Myocyte (in vitro differentiated cells): ENCODE measurements around the gene C17orf107. TPM values are rescaled to one million over a fixed set of nuclear protein-coding genes. Genes with fewer than 3 reads are reported as not detected.

ENCODE experiments used
- DNase-seq: peaks from one replicate; pipeline ENCODE4 v3.0.0-alpha.2; 2012; ENCODE audit warnings: low read depth
- total RNA-seq: library from RNA; depleted of rRNA; stranded (reverse); fragments of >200 nt; gene quantifications from 2 replicates; pipeline ENCODE4 v1.2.3, GENCODE V29; 2014

C17orf107 gene
- total RNA-seq, 1 donor from 2014 or later, result 0.94 TPM

DNA sequence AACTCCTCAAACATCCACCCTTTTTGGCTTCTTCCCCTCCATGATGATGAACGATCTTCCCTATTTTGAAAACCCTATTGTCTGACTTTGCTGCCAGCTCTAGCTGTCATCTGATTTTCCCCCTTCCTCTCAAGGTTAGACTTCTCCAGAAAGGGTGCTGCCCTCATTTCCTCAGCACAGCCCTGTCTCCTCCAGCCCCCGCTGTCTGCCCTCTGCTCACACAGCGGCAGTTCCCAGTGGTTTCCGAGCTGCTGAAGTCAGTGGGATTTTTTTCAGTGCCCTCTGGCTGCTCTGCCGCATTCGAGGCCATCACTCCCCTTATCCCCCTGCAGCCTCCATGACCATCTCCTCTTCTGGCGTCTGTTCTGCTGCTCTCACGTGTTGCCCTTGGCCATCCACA lies 26.6 kb upstream of the C17orf107 start:
- no peak for DNase-seq

DNA sequence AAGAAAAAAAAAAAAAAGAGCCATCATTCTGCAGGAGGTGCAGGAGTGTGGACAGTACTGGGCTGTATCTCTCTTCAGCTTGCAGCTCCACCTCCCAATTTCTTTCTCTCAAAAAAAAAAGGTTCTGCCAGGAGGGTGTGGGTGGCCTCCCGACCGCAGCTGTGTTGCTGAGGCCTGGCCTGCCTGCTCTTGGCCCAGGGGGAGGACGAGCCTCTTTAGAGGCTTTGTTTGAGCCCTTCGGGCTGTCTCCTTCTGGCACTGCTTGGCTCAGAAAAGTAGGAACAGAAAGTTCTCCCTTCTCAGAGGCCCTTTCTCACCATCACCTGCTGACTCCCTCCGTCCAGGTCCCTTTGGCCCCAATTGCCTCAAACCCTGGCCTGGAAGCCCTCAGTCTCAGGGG lies 22.2 kb upstream of the C17orf107 start:
- DNase-seq, result no peak

DNA sequence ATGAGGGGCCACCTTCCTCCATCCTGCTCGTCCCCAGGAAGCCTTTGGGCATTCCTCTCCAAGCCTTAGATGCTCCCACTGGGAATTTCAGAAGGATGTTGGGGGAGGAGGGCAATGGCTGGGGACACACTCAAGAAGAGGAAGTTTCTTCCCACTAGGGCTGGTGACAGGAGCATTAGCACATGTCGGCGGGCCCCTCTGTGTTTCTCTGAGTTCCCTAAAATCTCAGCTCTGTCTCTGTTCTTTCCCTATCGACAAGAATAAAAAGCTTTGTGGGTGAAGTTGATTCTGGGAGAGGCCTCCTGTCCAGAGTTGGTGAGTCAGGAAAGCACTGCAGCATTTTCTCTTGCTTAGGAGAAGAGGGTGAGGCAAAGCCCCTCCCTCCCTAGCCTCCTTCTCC lies 19.7 kb upstream of the C17orf107 start:
- no peak for DNase-seq

DNA sequence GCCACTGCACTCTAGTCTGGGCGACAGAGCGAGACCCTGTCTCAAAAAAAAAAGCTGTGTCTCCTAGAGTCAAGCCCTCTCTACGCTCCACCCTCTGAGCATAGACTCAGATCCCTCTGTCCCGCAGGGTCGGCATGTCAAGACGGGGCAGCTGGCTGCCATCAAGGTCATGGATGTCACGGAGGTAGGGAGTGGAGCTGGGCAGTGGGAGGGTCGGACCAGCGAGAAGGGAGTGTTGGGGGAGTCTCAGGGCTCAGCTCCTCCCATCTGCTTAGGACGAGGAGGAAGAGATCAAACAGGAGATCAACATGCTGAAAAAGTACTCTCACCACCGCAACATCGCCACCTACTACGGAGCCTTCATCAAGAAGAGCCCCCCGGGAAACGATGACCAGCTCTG lies 18.5 kb upstream of the C17orf107 start:
- DNase-seq, result no peak

DNA sequence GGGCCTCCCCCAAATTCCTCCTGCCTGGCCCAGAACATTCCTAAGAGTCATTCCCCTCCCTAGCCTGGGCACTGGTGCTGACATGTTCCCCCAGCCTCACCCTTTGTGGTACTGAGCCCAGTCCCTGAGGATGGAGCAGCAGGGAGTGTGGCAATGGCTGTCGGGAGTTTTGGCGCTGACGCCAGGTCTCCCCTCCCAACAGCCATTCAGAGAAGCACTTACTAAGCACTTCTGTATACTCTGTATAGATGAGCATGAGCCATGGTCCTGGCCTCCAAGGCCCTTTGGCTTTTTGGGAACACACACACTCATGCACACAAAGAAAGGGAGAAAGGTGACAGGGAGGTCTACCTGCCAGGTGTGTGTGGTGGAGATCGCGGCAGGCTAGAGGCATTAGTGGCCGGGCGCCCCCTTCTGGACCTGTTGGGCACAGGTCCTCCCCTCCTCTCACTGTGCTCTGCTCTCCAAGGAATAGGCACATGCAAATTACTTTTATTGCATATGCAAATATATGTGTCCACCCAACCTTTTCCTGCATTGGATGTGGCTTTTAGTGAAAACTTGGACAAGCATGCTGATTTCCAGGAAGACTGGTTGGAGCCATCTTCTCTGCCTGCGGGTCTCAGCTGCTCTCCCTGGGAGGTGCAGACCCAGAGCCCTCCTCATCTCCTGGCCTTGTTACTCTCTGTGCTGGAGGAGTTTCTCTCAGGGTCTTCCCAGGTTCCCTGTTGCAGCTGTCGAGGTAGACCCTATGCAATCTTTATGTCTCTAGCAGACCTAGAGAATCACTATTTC lies 17.4 kb upstream of the C17orf107 start:
- DNase-seq, result peak; percentile 14

DNA sequence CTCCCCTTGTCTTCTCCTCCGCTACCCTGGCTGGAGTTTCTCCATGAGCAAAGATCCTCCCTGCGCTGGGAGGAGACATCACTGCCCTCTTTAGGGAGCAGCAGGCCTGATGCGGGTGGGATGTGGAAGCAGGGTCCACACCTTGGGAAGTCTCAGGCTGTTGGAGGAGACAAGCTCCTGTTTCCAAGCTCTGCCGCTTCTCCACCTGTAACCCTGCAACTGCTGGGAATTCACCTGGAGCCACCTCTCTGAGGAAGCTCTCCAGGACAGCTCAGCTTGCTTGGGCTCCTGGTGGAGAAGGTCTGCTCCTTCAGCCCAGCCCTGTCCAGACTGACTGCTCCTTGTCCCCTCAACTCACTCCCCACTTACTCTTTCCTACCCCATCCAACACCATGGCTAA lies 14.8 kb upstream of the C17orf107 start:
- DNase-seq, result no peak

DNA sequence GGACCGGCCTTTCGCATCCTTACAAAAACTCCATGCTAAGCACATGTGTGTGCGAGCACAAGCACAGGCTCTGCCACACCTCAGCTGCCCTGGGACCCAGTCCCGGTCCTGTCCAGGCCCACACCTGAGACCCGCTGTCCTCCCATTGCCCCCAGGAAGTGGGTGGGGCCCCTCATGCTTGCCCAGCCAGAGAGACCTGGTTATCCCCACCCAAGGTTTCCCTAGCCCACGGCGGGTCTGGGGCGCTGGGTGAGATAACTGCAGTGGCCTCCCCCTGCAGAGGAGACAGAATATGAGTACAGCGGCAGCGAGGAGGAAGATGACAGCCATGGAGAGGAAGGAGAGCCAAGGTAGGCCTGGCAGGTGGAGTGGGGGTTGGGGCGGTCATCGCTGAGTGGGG lies 12.5 kb upstream of the C17orf107 start:
- no peak for DNase-seq

DNA sequence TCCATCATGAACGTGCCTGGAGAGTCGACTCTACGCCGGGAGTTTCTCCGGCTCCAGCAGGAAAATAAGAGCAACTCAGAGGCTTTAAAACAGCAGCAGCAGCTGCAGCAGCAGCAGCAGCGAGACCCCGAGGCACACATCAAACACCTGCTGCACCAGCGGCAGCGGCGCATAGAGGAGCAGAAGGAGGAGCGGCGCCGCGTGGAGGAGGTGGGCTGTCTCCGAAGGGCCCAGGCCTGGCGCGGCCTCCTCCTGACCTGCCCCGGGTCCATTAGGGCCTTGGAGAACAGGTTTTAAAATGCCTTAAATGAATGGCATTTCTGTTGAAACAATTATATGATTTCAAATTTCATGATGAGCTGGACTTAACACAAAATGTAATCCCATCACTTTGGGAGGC lies 11.8 kb upstream of the C17orf107 start:
- DNase-seq, result no peak

DNA sequence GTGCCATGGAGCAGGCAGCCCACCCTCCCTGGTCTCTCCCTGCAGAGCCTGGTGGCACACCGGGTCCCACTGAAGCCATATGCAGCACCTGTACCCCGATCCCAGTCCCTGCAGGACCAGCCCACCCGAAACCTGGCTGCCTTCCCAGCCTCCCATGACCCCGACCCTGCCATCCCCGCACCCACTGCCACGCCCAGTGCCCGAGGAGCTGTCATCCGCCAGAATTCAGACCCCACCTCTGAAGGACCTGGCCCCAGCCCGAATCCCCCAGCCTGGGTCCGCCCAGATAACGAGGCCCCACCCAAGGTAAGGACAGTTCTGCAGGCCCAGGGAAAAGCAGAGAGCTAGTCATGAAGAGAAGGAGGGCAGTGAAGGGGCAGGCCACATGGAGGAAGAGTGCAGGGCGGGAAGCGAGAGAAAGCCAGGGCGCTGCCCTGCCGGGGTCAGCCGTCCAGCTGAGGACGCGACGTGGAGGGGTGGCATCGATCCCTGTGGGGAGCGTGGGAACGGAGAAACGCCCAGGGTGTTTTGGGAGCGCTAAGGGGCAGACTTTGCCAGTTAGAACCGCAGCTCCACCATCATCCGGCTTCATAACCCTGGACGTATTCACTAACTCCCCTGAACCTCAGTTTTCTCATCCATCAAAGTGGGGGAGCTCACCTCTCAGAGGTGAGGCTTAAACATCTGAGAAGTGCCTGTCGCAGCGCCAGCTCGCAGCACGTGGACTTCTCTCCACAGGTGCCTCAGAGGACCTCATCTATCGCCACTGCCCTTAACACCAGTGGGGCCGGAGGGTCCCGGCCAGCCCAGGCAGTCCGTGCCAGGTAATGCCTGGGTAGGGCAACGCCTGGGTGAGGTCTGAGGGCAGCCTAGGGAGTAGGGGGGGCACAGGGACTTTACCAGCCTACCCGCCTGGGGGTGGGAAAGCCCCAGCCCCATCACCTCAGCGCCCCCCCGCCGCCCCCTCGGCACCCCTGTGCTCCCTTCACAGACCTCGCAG lies 7.6 kb upstream of the C17orf107 start:
- no peak for DNase-seq

DNA sequence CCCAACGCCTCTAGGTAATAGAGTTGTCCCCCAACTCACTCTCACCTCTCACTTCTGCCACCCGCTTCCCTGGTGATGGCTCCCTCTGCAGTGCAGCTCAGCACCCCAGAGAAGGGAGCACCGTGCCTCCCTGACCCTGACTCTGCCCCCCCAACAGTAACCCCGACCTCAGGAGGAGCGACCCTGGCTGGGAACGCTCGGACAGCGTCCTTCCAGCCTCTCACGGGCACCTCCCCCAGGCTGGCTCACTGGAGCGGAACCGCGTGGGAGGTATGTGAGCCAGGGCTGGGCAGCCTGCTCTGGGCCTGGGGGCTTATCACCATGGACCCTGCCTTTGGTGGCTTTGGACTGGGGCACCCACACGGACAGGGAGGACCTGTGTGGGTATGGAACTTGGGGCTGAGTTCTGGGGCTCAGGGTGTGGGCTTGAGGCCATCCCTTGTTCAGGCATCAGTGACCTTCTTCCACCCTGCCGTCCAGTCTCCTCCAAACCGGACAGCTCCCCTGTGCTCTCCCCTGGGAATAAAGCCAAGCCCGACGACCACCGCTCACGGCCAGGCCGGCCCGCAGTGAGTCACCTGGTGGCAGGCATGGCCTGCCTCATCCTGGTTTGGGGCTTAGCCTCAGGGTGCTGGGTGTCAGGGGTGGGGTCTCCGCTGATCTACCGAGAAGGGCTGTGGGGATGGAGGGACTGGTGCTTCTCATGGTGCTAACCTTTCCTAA lies 6.7 kb upstream of the C17orf107 start:
- no peak for DNase-seq

DNA sequence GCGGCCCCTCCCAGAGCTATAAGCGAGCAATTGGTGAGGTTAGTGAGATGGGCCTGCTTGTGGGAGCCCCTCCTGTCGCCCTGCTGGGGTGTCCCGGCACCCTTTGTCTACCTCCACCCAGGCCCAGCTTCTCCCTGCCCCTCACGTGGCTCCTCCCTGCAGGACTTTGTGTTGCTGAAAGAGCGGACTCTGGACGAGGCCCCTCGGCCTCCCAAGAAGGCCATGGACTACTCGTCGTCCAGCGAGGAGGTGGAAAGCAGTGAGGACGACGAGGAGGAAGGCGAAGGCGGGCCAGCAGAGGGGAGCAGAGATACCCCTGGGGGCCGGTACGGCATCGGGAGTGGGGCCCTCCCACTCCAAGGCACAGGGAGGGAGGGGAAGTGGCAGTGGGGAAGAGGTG lies 6.1 kb upstream of the C17orf107 start:
- DNase-seq, result no peak

DNA sequence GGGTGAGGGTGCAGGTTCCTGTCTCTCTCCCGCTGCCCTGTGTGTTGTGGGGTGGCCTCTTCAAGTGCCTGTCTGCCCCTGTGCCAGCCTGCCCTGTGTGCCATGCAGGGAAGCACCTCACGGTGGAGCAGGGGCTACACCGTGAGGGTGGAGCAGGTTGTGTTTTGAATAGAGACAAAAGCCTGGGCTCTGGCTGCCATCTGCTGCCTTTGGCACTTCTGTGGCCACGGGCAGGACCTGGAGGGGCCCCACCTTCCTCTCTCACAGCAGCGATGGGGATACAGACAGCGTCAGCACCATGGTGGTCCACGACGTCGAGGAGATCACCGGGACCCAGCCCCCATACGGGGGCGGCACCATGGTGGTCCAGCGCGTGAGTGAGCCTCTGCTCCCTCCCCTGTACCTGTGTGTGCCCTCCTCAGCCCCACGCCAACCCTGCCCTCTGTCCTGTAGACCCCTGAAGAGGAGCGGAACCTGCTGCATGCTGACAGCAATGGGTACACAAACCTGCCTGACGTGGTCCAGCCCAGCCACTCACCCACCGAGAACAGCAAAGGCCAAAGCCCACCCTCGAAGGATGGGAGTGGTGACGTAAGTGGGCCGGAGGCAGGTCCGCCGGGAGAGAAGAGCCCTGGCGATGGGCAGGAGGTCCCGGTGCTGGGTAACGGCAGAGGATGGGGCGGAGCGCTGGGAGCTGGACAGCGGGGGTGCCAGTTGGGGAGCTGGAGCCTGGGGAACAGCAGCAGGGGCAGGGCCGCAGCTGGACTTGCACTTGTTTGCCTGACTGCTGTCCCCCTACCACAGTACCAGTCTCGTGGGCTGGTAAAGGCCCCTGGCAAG lies 5.4 kb upstream of the C17orf107 start:
- DNase-seq, result no peak

DNA sequence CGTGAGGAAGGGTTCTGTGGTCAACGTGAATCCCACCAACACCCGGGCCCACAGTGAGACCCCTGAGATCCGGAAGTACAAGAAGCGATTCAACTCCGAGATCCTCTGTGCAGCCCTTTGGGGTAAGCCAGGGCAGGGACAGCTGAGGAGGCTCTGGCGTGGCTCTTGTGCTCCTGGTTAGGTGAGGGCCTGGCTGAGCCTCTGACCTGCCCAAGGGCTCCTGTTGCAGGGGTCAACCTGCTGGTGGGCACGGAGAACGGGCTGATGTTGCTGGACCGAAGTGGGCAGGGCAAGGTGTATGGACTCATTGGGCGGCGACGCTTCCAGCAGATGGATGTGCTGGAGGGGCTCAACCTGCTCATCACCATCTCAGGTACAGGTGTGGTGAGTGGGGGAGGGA lies 4.2 kb upstream of the C17orf107 start:
- no peak for DNase-seq

DNA sequence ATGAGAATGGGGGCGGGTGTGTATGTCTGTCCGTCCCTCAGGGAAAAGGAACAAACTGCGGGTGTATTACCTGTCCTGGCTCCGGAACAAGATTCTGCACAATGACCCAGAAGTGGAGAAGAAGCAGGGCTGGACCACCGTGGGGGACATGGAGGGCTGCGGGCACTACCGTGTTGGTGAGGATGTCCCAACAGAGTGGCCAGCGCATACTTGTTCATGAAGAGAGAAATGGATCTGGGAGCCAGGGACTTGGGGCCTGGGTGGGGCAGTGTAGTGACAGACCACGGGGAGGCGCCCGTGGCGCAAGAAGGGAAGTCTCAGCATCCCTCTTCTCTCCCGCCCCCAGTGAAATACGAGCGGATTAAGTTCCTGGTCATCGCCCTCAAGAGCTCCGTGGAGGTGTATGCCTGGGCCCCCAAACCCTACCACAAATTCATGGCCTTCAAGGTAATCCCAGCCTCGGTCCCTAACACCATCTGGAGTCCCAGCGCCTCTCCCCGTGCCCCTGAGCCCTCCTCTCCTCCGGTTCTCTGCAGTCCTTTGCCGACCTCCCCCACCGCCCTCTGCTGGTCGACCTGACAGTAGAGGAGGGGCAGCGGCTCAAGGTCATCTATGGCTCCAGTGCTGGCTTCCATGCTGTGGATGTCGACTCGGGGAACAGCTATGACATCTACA lies 3.5 kb upstream of the C17orf107 start:
- DNase-seq, result no peak

DNA sequence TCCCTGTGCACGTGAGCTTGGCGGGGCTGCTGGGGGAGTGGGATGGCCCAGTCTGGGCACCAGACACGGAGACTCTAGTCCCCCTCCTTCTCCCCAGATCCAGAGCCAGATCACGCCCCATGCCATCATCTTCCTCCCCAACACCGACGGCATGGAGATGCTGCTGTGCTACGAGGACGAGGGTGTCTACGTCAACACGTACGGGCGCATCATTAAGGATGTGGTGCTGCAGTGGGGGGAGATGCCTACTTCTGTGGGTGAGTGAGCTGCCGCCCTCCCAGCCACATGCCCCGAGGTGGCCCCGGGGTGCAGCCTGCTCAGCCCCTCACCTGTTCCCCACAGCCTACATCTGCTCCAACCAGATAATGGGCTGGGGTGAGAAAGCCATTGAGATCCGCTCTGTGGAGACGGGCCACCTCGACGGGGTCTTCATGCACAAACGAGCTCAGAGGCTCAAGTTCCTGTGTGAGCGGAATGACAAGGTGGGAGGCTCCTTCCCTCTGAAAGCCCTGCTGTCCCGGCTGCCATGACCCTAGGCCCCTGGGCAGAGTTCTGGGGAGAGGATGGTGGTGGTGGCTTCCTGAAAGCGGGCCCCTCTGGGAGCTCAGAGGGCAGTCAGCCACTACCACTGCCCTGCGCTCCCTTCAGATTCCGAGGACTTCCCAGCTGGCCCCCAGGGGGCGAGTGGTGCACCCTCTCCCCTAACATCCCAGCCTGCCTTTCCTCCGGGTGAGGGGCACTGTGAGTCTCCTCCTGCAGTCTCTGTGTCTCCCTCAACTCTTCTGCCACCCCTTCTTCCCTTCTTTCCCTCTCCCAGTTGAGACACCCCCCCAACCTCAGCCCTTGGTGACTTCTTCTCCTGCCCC lies 2.8 kb upstream of the C17orf107 start:
- no peak for DNase-seq

DNA sequence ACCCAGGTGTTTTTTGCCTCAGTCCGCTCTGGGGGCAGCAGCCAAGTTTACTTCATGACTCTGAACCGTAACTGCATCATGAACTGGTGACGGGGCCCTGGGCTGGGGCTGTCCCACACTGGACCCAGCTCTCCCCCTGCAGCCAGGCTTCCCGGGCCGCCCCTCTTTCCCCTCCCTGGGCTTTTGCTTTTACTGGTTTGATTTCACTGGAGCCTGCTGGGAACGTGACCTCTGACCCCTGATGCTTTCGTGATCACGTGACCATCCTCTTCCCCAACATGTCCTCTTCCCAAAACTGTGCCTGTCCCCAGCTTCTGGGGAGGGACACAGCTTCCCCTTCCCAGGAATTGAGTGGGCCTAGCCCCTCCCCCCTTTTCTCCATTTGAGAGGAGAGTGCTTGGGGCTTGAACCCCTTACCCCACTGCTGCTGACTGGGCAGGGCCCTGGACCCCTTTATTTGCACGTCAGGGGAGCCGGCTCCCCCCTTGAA lies 2.1 kb upstream of the C17orf107 start:
- no peak for DNase-seq

DNA sequence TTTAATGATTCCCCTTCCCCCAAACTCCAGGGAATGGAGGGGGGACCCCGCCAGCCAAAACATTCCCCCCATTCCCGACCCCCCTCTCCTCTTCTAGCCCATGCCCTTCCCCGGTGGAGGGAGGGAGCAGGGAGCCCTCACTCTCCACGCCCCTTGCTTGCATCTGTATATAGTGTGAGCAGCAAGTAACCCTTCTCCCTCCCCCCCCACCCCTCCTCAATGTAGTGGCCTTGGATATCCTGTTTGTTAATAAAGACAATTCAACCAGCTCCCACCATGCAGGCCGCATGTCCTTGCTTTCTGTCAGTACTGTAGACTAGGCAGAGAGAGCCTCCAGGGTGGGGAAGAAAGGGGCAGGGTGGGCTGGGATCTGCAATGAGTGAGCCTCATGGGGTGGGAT lies 1.6 kb upstream of the C17orf107 start:
- no peak for DNase-seq

DNA sequence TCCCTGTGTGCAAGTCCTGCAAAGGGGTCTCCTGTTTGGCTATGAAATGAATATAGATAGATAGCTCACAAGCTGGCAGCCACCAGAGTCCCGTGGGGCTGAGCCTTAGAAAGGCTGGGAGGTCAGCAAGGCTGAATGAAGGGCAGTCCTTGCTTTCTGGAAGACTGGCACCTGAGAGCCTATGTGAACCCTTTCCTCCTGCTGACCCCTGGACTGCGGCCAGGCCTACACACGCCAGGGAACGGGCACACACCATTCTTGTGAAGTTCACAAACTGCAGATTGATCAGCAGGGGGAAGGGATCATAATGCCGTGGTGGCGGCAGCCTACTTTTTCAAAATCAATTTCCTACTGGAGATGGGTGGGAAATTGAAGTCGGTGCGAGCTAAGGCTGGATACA lies 985 bp upstream of the C17orf107 start:
- DNase-seq, result no peak

DNA sequence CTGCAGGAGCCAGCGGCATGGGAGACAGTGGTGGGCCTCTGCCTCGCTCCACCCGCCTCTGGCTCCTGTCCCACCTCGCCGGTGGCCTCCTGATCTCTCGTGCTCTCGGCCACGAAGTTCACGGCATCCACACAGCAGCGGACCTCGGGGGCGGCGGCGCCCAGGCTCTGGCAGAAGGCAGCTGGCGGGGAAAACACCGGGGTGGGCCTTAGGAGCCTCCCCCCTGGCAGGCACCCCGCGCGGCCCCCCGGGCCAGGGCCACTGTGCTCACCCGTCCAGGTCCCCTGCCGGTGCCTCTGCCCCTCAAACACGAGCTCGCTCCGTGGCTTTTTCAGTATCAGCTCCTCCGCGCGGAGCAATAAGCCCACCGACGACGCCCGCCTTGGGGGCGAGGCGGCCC lies 409 bp upstream of the C17orf107 start:
- DNase-seq, result no peak
